Fibroblast of pulmonary artery (primary cell): Measurements from ENCODE around the gene ACLY.
A peak's percentile ranks its signal among the peaks of the same experiment; 100 is the strongest.
"Not testable (repeated sequence)": the region's sequence is repeated elsewhere in the genome, so short reads cannot be mapped to it uniquely, and the experiment has no call there.

Experiments used
- DNase-seq: peaks from one replicate; pipeline ENCODE4 v3.0.0-alpha.2; 2010; ENCODE audit warnings: low read depth
- H3K4me3 ChIP-seq: replicated peaks from 2 replicates; pipeline ENCODE4 v1.5.1; 2011; ENCODE audit warnings: low read depth, mild to moderate bottlenecking, control low read depth, low read length, moderate library complexity
- CTCF ChIP-seq: IDR thresholded peaks from 2 replicates; pipeline ENCODE4 v1.5.1; 2011; ENCODE audit warnings: mild to moderate bottlenecking, control low read depth, low read length, inconsistent platforms; ENCODE audit errors: missing control alignments

ACLY gene

GRCh38 chr17:41837761-41838538 lies 80.8 kb downstream of the ACLY start, which contains the start of gene KLHL10:
KLHL10 (plus strand) TSS chr17:41837825; CDS start chr17:41837933, 108 bp downstream.
- peak; percentile 20 for DNase-seq
- no peak for TF ChIP-seq CTCF
- no peak within 1 kb of the TSS for H3K4me3 ChIP-seq

- TF ChIP-seq CTCF = no peak
- no peak for DNase-seq
Measured at GRCh38 chr17:41836550-41837196, 82.1 kb downstream of the ACLY start.

GRCh38 chr17:41835800-41836549 lies 82.8 kb downstream of the ACLY start, which contains the start of gene NT5C3B:
NT5C3B (minus strand) TSS chr17:41836232; CDS start chr17:41836193, 39 bp downstream.
- TF ChIP-seq CTCF = no peak
- DNase-seq = peak; percentile 40
- H3K4me3 ChIP-seq = peak within 1 kb of the TSS; percentile 74

More at GRCh38 chr17:41836550-41837196, 82.1 kb downstream of the ACLY start:
- H3K4me3 ChIP-seq = peak overlapping the region; percentile 74

GRCh38 chr17:41835214-41835799 lies 83.4 kb downstream of the ACLY start:
- no peak for TF ChIP-seq CTCF
- H3K4me3 ChIP-seq = peak overlapping the region; percentile 74
- DNase-seq = no peak

- H3K4me3 ChIP-seq, DNase-seq: not testable (repeated sequence)
Measured at GRCh38 chr17:41829961-41830360, 88.8 kb downstream of the ACLY start.

- TF ChIP-seq CTCF = no peak
- DNase-seq = no peak
- no peak overlapping the region for H3K4me3 ChIP-seq
Measured at GRCh38 chr17:41825175-41825845, 93.4 kb downstream of the ACLY start.
